ENCODE data around the gene HNRNPA0.

DNA sequence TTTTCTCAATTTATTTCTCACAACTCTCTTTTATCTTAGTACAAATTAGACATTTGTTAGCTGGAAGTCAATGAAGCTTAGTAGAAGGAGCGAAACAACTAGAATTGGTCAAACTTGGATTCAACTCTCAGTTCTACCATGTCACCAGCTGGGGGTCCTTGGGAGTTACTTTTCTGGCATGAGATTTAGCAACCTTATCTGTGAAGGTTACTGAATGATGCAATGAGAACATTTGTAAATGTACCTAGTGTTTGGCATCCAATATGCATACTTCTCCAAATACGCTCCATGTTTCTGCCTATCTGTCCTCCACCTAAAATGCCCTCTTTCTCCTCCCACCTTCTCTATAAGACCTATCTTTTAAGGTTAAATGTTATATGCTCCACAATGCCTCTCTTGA lies 6.3 kb downstream of the HNRNPA0 start:
- TF ChIP-seq NRF1 (IDR thresholded peaks at IDR 0.05; ENCODE audit: low read depth, low read length): no peak
- no peak for TF ChIP-seq BACH1 (IDR thresholded peaks at IDR 0.05; ENCODE audit: low read length)
- TF ChIP-seq JUND (IDR thresholded peaks at IDR 0.05; ENCODE audit: low read length): no peak
- no peak for TF ChIP-seq EP300 (IDR thresholded peaks at IDR 0.05; ENCODE audit: borderline replicate concordance in 1 of 2, low read depth in 2 of 2, low read length in 2 of 2)
- TF ChIP-seq PHF8 (conservative IDR thresholded peaks at IDR 0.05; ENCODE audit: low read depth, low read length): no peak

Data from H1 (cell line).